Activated T-helper 1 cell treated with anti-CD3 and anti-CD28 coated beads, Interleukin-2, amount 50 U/mL, for 16 hours (primary cell): Measurements from ENCODE around the gene COL7A1.
"Not testable (repeated sequence)": the region's sequence is repeated elsewhere in the genome, so short reads cannot be mapped to it uniquely, and the experiment has no call there.

ENCODE experiments used
- DNase-seq, 2 donors: peaks; one replicate each; pipeline ENCODE4 v3.0.0-alpha.2; 2020; ENCODE audit warnings: low read depth in 1 of 2, low spot score in 1 of 2

The COL7A1 gene

GRCh38 chr3:48546203-48546829, 48.8 kb downstream of the COL7A1 start:
- DNase-seq, result no peak

GRCh38 chr3:48544141-48544540, 51.0 kb downstream of the COL7A1 start:
- no peak for DNase-seq

- no peak for DNase-seq
These were observed 51.8 kb downstream of the COL7A1 start for GRCh38 chr3:48543271-48543866.

- no peak for DNase-seq
These were observed 56.7 kb downstream of the COL7A1 start for GRCh38 chr3:48538451-48538850.

- no peak for DNase-seq
These were observed 58.3 kb downstream of the COL7A1 start for GRCh38 chr3:48536785-48537184.

- no peak for DNase-seq
These were observed 59.0 kb downstream of the COL7A1 start for GRCh38 chr3:48536116-48536515.

GRCh38 chr3:48535578-48535977, 59.6 kb downstream of the COL7A1 start:
- DNase-seq, result no peak

GRCh38 chr3:48532977-48533337, 62.2 kb downstream of the COL7A1 start:
- DNase-seq, result no peak

GRCh38 chr3:48532271-48532976, 62.7 kb downstream of the COL7A1 start:
- no peak for DNase-seq

- not testable (repeated sequence) for DNase-seq
These were observed 64.4 kb downstream of the COL7A1 start for GRCh38 chr3:48530701-48531100.

GRCh38 chr3:48528754-48529153, 66.4 kb downstream of the COL7A1 start:
- no peak for DNase-seq

GRCh38 chr3:48528048-48528447, 67.1 kb downstream of the COL7A1 start:
- no peak for DNase-seq

- no peak for DNase-seq
These were observed 70.2 kb downstream of the COL7A1 start for GRCh38 chr3:48524970-48525369.

GRCh38 chr3:48521635-48522034, 73.5 kb downstream of the COL7A1 start:
- no peak for DNase-seq

GRCh38 chr3:48519277-48519643, 75.9 kb downstream of the COL7A1 start:
- DNase-seq, result no peak

- no peak for DNase-seq
These were observed 76.4 kb downstream of the COL7A1 start for GRCh38 chr3:48518638-48519276.

- no peak for DNase-seq
These were observed 77.1 kb downstream of the COL7A1 start for GRCh38 chr3:48518069-48518468.

- DNase-seq, result no peak
These were observed 78.6 kb downstream of the COL7A1 start for GRCh38 chr3:48516571-48516970.

- DNase-seq, result no peak
These were observed 80.5 kb downstream of the COL7A1 start for GRCh38 chr3:48514431-48515227.
